Thoracic aorta (tissue), 2 donors: ENCODE results near the gene SNPH. TPM values are rescaled to one million over a fixed set of nuclear protein-coding genes. Genes with fewer than 3 reads are reported as not detected.

Source experiments
- ATAC-seq: fragments of 150-250 bp; one replicate; pipeline ENCODE4 v1.8.0; 2017; ENCODE audit warnings: low read depth; ENCODE audit not compliant: insufficient number of reproducible peaks, low FRiP score
- DNase-seq: peaks from one replicate; pipeline ENCODE4 v3.0.0-alpha.2; 2020; ENCODE audit warnings: low spot score
- H3K27ac ChIP-seq, 2 donors: fragments of 200-600 bp; sonication (generic); 1 replicate in 1 of 2; 2 replicates in 1 of 2; pipeline ENCODE4 v1.5.1; 2016; ENCODE audit warnings: mild to moderate bottlenecking in 2 of 2, moderate library complexity in 2 of 2
- H3K27me3 ChIP-seq: fragments of 200-600 bp; sonication (generic); replicated peaks from 2 replicates; pipeline ENCODE4 v1.6.0; 2016; ENCODE audit warnings: mild to moderate bottlenecking; ENCODE audit not compliant: insufficient read depth
- H3K36me3 ChIP-seq: fragments of 200-600 bp; sonication (generic); one replicate; pipeline ENCODE4 v1.5.1; 2016
- H3K4me1 ChIP-seq, 2 donors: fragments of 200-600 bp; sonication (generic); 1 replicate in 1 of 2; 2 replicates in 1 of 2; pipeline versions ENCODE4 v1.5.1 to v1.6.0; 2016; ENCODE audit warnings: low read depth in 2 of 2, mild to moderate bottlenecking in 1 of 2; ENCODE audit not compliant: control insufficient read depth in 1 of 2
- H3K4me3 ChIP-seq: fragments of 200-600 bp; sonication (generic); 2 replicates; pipeline ENCODE4 v1.5.1; 2016; ENCODE audit warnings: mild to moderate bottlenecking
- H3K9me3 ChIP-seq: fragments of 200-600 bp; sonication (generic); 2 replicates; pipeline ENCODE4 v1.5.1; 2016
- total RNA-seq, 2 donors: library from RNA; depleted of rRNA; stranded (reverse); fragments of >200 nt; gene quantifications; one replicate each; pipeline versions ENCODE4 v1.1.0 to v1.2.3, GENCODE V29; 2016
- TF ChIP-seq, protein P1 (sequence below): fragments of 200-600 bp; sonication (generic); IDR thresholded peaks from one replicate; pipeline ENCODE4 v1.5.1; 2019; ENCODE audit warnings: antibody characterized with exemption

The SNPH gene
- total RNA-seq, 2 donors from 2014 or later: 13.4 to 14.6 TPM

DNA sequence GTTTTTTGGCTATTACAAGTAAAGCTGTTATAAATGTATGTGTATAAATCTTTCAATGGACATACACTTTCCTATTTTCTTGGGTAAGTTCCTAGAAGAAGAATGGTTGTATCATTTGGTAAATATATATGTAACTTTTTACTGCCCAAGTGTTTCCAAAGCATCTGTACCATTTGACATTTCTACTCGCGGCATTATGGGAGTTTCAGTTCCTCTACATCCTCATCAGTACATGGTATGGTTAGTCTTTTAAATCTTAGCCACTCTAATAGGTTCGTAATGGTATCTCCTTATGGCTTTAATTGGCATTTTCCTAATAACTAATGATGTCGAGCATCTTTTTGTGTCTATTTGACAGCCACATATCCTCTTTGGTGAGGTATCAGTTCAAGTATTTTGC is 12.9 kb downstream of the SNPH start:
- DNase-seq: no peak
- Histone ChIP-seq H3K27ac (no peak overlapping the region), H3K4me1 (no peaks in the 10 kb centered on the region), H3K27me3 (no peaks in the 10 kb centered on the region), H3K36me3 (no peaks in the 10 kb centered on the region), H3K9me3 (no peaks in the 10 kb centered on the region), H3K4me3 (no peak overlapping the region)
- no peak for ATAC-seq
- TF ChIP-seq, protein P1, sequence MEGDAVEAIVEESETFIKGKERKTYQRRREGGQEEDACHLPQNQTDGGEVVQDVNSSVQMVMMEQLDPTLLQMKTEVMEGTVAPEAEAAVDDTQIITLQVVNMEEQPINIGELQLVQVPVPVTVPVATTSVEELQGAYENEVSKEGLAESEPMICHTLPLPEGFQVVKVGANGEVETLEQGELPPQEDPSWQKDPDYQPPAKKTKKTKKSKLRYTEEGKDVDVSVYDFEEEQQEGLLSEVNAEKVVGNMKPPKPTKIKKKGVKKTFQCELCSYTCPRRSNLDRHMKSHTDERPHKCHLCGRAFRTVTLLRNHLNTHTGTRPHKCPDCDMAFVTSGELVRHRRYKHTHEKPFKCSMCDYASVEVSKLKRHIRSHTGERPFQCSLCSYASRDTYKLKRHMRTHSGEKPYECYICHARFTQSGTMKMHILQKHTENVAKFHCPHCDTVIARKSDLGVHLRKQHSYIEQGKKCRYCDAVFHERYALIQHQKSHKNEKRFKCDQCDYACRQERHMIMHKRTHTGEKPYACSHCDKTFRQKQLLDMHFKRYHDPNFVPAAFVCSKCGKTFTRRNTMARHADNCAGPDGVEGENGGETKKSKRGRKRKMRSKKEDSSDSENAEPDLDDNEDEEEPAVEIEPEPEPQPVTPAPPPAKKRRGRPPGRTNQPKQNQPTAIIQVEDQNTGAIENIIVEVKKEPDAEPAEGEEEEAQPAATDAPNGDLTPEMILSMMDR: no peak

DNA sequence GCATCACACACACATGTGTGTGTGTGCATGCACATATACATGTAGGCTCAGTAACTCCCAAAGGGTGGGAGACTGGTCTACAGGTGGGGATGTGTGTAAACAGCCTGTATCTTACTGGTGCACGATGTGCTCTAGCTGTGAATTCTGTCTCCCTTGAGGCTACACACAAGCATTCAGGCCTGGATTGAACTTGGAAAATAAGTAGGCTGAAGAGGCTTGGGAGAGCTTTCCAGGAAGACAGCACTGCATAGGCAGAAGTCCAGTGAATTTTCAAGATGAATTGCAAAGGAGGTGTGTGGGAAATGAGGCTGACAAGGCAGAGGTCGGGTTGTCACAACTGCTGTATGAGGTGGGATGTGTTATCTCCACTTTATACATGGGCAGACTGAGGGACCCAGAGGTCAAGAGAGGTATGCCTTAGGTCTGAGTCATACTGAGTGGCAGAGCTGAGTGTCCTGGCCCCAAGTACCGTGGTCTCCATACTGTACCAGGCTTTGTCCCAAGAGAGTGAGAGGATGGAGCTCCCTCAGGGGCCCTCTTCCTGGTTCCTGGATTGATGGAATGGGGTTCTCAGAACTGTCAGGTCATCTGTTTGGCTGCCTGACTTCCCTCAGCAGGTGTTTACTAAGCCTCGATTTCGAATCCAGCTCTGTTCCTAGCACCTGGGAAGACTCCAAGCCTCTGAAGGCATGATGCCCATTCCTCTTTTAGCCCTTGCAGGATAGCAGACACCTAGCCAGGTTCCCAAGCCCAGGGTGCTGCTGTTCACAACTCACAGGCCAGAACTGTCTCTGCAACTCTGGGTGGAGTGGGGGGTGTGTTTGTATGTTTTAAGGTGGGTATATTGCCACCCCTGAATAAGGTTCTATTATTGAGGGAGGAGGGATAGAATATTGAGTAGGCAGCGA is 14.4 kb downstream of the SNPH start:
- H3K4me3 ChIP-seq: no peak overlapping the region
- no peaks in the 10 kb centered on the region for H3K27me3 ChIP-seq
- H3K9me3 ChIP-seq: no peaks in the 10 kb centered on the region
- ATAC-seq (no peak), DNase-seq (no peak)
- TF ChIP-seq, protein P1: no peak
- no peak overlapping the region for H3K27ac ChIP-seq
- H3K36me3 ChIP-seq: no peaks in the 10 kb centered on the region
- H3K4me1 ChIP-seq: no peaks in the 10 kb centered on the region

DNA sequence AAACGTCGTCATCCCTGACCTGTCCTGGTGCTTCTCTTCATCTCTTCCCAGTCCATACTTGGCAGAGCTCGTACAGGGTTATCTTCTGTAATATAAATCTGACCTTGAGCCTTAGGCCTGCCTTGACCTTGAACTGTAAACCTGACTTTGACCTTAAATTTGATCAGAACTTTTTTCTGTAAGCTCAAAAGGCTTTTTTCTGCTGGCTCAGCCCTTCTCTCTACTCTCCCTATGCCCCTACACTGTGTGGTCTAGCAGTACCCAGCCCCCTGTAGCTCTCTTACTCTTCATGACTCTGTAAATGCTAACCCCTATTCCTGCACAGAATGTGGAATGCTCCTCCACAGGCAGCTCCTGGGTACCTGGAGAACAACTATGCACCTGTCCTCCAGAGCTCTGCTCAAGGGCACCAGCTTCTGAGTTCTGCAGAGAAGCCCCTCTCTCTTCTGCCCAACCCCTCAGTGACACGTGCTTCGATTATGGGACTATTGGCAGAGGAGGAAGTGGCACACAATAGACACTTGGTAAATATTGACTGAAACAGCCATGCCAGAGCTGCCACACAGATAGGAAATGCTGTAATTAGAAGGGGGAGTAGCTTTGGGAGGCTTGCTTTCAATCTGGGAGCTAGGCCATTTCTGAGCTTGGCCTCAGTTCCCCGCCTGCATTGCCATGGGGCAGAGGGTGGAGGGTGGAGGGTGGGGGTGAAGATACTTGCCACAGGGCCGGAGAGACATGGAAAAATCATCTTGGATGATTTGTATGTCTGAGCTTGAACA is 15.4 kb downstream of the SNPH start:
- no peaks in the 10 kb centered on the region for H3K4me1 ChIP-seq
- DNase-seq (no peak), ATAC-seq (no peak)
- TF ChIP-seq, protein P1: no peak
- no peaks in the 10 kb centered on the region for H3K36me3 ChIP-seq
- no peak overlapping the region for H3K27ac ChIP-seq
- H3K4me3 ChIP-seq: no peak overlapping the region
- no peaks in the 10 kb centered on the region for H3K27me3 ChIP-seq
- no peaks in the 10 kb centered on the region for H3K9me3 ChIP-seq

DNA sequence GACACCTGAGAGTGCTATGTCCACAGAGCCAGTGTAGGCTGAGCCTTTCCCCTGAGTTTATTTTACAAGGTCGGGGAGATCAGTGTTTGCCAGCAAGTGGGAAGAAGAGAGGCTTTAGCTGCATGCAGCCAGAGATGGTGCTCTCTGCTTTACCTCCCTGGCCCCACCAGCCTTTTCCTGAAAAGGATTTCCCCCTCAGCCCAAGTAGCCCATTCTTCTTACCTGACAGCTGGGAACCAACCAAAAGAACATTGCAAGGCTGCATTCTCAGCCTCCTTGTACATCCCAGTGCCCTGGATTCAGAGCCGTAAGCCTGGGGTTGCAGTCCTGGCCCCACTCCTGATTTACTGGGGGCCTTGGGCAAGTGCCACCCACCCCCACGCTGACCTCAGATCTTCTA is 16.9 kb downstream of the SNPH start:
- Histone ChIP-seq H3K4me3 (no peak overlapping the region), H3K4me1 (no peaks in the 10 kb centered on the region), H3K9me3 (no peaks in the 10 kb centered on the region), H3K36me3 (no peaks in the 10 kb centered on the region), H3K27me3 (no peaks in the 10 kb centered on the region), H3K27ac (no peak overlapping the region)
- ATAC-seq: no peak
- DNase-seq: no peak
- TF ChIP-seq, protein P1: no peak
